ENCODE data around the gene SPOP.

SPOP gene

GRCh38 chr17:49613182-49613800 is 64.6 kb downstream of the SPOP start:
- DNase-seq (ENCODE audit: low spot score), result no peak

- no peak for DNase-seq (ENCODE audit: low spot score)
Observed at GRCh38 chr17:49612726-49613125, 65.2 kb downstream of the SPOP start.

GRCh38 chr17:49610883-49611584 is 66.9 kb downstream of the SPOP start:
- DNase-seq (ENCODE audit: low spot score), result no peak

- DNase-seq (ENCODE audit: low spot score), result no peak
Observed at GRCh38 chr17:49604314-49604869, 73.5 kb downstream of the SPOP start.

- DNase-seq (ENCODE audit: low spot score), result no peak
Observed at GRCh38 chr17:49603720-49604119, 74.2 kb downstream of the SPOP start.

GRCh38 chr17:49603238-49603637 is 74.7 kb downstream of the SPOP start:
- no peak for DNase-seq (ENCODE audit: low spot score)

- DNase-seq (ENCODE audit: low spot score), result no peak
Observed at GRCh38 chr17:49602783-49603182, 75.1 kb downstream of the SPOP start.

GRCh38 chr17:49600949-49601348 is 76.9 kb downstream of the SPOP start:
- no peak for DNase-seq (ENCODE audit: low spot score)

- no peak for DNase-seq (ENCODE audit: low spot score)
Observed at GRCh38 chr17:49598918-49599317, 79.0 kb downstream of the SPOP start.

- DNase-seq (ENCODE audit: low spot score), result no peak
Observed at GRCh38 chr17:49597928-49598655, 79.8 kb downstream of the SPOP start.

- DNase-seq (ENCODE audit: low spot score), result no peak
Observed at GRCh38 chr17:49597436-49597835, 80.5 kb downstream of the SPOP start.

- no peak for DNase-seq (ENCODE audit: low spot score)
Observed at GRCh38 chr17:49596613-49597244, 81.2 kb downstream of the SPOP start.

- no peak for DNase-seq (ENCODE audit: low spot score)
Observed at GRCh38 chr17:49595980-49596379, 81.9 kb downstream of the SPOP start.

GRCh38 chr17:49595328-49595727 is 82.6 kb downstream of the SPOP start:
- no peak for DNase-seq (ENCODE audit: low spot score)

- DNase-seq (ENCODE audit: low spot score), result no peak
Observed at GRCh38 chr17:49592263-49592662, 85.6 kb downstream of the SPOP start.

- DNase-seq (ENCODE audit: low spot score), result no peak
Observed at GRCh38 chr17:49590874-49591273, 87.0 kb downstream of the SPOP start.

GRCh38 chr17:49589577-49589927 is 88.3 kb downstream of the SPOP start:
- no peak for DNase-seq (ENCODE audit: low spot score)

GRCh38 chr17:49588726-49589576 is 88.9 kb downstream of the SPOP start:
- DNase-seq (ENCODE audit: low spot score), result no peak

GRCh38 chr17:49588312-49588711 is 89.6 kb downstream of the SPOP start:
- no peak for DNase-seq (ENCODE audit: low spot score)

GRCh38 chr17:49587366-49588073 is 90.4 kb downstream of the SPOP start:
- DNase-seq (ENCODE audit: low spot score), result no peak
